ENCODE data around the gene PLSCR4. TPM values are rescaled to one million over a fixed set of nuclear protein-coding genes. Genes with fewer than 3 reads are reported as not detected.

Gene PLSCR4
- total RNA-seq, 1 donor from 2014 or later, result 50.3 TPM

DNA sequence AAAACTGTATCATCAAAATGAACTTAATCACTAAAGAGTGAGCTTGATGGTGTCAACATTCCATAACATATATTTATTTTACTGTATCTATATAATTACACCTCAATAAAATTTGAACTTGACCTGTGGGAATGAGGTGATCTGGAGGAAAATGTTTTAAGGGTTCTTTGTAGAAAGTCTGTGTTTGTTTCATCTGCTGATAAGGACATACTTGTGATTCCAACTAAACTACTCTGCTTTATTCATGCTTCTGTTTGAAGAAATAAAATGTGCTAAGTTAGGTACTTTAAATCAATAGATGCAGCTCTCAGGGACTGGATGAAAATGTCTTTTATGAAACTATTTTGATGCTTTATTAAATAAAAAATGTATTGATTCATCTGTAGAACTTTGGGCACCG is 78.3 kb downstream of the PLSCR4 start:
- intact Hi-C loops (cut with DNase I), result loop anchor here (10.0 kb wide), 1 partner anchor 1938 kb away; no protein-coding TSS in a partner anchor
- no peaks in the 10 kb centered on the region for H3K27me3 ChIP-seq
- no peak overlapping the region for H3K27ac ChIP-seq
- H3K36me3 ChIP-seq, result no peaks in the 10 kb centered on the region
- TF ChIP-seq, protein P1, sequence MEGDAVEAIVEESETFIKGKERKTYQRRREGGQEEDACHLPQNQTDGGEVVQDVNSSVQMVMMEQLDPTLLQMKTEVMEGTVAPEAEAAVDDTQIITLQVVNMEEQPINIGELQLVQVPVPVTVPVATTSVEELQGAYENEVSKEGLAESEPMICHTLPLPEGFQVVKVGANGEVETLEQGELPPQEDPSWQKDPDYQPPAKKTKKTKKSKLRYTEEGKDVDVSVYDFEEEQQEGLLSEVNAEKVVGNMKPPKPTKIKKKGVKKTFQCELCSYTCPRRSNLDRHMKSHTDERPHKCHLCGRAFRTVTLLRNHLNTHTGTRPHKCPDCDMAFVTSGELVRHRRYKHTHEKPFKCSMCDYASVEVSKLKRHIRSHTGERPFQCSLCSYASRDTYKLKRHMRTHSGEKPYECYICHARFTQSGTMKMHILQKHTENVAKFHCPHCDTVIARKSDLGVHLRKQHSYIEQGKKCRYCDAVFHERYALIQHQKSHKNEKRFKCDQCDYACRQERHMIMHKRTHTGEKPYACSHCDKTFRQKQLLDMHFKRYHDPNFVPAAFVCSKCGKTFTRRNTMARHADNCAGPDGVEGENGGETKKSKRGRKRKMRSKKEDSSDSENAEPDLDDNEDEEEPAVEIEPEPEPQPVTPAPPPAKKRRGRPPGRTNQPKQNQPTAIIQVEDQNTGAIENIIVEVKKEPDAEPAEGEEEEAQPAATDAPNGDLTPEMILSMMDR (IDR thresholded peaks at IDR 0.05), result no peak
- TF ChIP-seq POLR2A (IDR thresholded peaks at IDR 0.05) (no peak), POLR2AphosphoS5 (IDR thresholded peaks at IDR 0.05; ENCODE audit: insufficient read depth in 1 of 2, low read depth in 1 of 2) (no peak)
- no peak overlapping the region for H3K4me3 ChIP-seq
- H3K9me3 ChIP-seq, result no peaks in the 10 kb centered on the region
- no peaks in the 10 kb centered on the region for H3K4me1 ChIP-seq
- DNase-seq (ENCODE audit: extremely low spot score in 2 of 2), result no peak

DNA sequence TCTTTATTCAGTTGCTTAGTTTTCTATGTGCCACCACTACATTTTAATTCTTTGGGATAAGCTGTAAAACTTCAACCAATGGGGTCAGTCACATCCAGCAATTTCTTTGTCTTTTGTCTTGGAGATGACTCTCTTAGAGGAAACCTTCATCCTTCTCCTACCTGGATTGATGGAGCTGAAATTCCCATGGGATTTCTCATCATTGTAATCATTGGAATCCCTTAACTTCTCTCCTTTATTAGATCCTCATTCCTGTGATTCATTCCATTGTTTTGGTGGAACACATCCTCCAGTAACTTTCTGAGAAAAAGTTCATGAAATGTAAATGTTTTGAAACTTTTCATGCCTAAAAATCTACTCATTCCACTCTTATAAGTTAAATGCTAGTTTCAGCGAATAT is 80.3 kb downstream of the PLSCR4 start:
- intact Hi-C loops (cut with DNase I), result loop anchor here (10.0 kb wide), 1 partner anchor 1936 kb away; no protein-coding TSS in a partner anchor
- Histone ChIP-seq H3K27ac (no peak overlapping the region), H3K9me3 (no peaks in the 10 kb centered on the region), H3K4me3 (no peak overlapping the region), H3K36me3 (no peaks in the 10 kb centered on the region), H3K27me3 (no peaks in the 10 kb centered on the region), H3K4me1 (peaks cover 14% of the 10 kb centered on the region)
- no peak for TF ChIP-seq POLR2A (IDR thresholded peaks at IDR 0.05)
- no peak for TF ChIP-seq POLR2AphosphoS5 (IDR thresholded peaks at IDR 0.05; ENCODE audit: insufficient read depth in 1 of 2, low read depth in 1 of 2)
- TF ChIP-seq, protein P1 (IDR thresholded peaks at IDR 0.05), result no peak
- DNase-seq (ENCODE audit: extremely low spot score in 2 of 2), result no peak

DNA sequence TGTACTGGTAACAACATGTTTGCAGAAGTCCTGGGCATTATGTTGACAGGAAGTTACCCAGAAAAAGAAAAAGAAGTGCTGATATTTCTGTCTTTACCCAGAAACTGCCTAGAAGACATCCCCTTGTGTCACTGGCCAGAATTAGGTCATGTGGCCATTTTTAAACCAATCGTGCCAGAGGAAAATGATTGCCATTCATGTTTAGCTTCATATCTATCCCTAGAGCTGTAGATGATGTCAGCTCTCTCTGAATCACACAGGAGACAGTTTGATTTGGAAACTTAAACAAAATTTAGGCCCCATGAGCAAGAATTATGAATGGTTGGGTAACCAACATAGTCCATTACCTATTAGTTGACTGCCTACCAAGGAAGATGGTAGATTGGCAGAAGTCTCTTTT is 81.0 kb downstream of the PLSCR4 start:
- Histone ChIP-seq H3K36me3 (no peaks in the 10 kb centered on the region), H3K9me3 (no peaks in the 10 kb centered on the region), H3K4me1 (peaks cover 14% of the 10 kb centered on the region), H3K4me3 (no peak overlapping the region), H3K27ac (no peak overlapping the region), H3K27me3 (no peaks in the 10 kb centered on the region)
- no peak for DNase-seq (ENCODE audit: extremely low spot score in 2 of 2)
- intact Hi-C loops (cut with DNase I), result loop anchor here (10.0 kb wide), 1 partner anchor 1935 kb away; no protein-coding TSS in a partner anchor
- no peak for TF ChIP-seq POLR2A (IDR thresholded peaks at IDR 0.05)
- TF ChIP-seq, protein P1 (IDR thresholded peaks at IDR 0.05), result no peak
- no peak for TF ChIP-seq POLR2AphosphoS5 (IDR thresholded peaks at IDR 0.05; ENCODE audit: insufficient read depth in 1 of 2, low read depth in 1 of 2)

DNA sequence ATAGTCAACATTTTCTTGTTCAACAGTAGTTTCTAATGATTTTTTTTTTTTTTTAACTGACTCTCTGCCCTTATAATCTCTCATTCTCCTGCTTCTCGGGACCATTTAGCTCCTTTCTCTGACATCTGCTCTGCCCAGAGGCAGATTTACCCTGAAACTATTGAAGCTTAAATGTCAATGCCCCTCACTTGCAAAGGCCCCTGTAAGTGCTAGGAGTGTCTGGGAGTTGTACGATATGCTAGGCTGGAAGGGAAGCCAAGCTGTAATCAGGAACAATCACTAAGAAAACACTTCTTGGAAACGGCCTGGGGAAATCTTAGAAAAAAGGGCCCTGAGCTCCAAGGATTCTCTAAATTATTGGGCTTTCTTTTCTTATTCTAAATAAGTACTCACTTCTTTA is 84.1 kb downstream of the PLSCR4 start:
- Histone ChIP-seq H3K36me3 (no peaks in the 10 kb centered on the region), H3K27me3 (no peaks in the 10 kb centered on the region), H3K4me1 (peaks cover 23% of the 10 kb centered on the region), H3K4me3 (no peak overlapping the region), H3K9me3 (no peaks in the 10 kb centered on the region), H3K27ac (peak overlapping the region; percentile 26)
- intact Hi-C loops (cut with DNase I), result no loop called here
- DNase-seq (ENCODE audit: extremely low spot score in 2 of 2), result no peak
- TF ChIP-seq POLR2AphosphoS5 (IDR thresholded peaks at IDR 0.05; ENCODE audit: insufficient read depth in 1 of 2, low read depth in 1 of 2) (no peak), POLR2A (IDR thresholded peaks at IDR 0.05) (no peak)
- TF ChIP-seq, protein P1 (IDR thresholded peaks at IDR 0.05), result no peak

DNA sequence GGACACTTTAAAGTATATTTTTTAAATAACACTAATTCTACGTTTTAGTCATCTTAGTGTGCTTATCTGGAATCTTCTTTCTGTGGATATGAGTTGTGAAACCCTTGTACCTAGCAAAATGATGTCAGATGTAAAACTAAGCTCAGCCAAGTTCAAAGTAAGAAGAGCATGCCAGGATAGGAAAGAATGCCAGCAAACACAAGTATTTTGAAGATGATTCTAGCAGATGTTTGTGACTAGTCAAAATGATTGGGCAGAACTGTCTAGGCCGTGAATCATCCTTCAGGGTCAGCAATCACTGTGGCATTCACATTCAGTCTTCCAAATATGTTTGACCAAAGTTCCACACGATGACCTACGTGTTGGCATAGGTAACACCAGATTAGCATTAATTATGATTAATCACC is 84.5 kb downstream of the PLSCR4 start:
- Histone ChIP-seq H3K4me3 (no peak overlapping the region), H3K27ac (peak overlapping the region; percentile 26), H3K27me3 (no peaks in the 10 kb centered on the region), H3K4me1 (peaks cover 23% of the 10 kb centered on the region), H3K36me3 (no peaks in the 10 kb centered on the region), H3K9me3 (no peaks in the 10 kb centered on the region)
- no peak for DNase-seq (ENCODE audit: extremely low spot score in 2 of 2)
- intact Hi-C loops (cut with DNase I), result no loop called here
- TF ChIP-seq, protein P1 (IDR thresholded peaks at IDR 0.05), result no peak
- TF ChIP-seq POLR2A (IDR thresholded peaks at IDR 0.05), result no peak
- no peak for TF ChIP-seq POLR2AphosphoS5 (IDR thresholded peaks at IDR 0.05; ENCODE audit: insufficient read depth in 1 of 2, low read depth in 1 of 2)

All from vagina (tissue), 2 donors.